ENCODE results near the gene SWAP70. TPM values are rescaled to one million over a fixed set of nuclear protein-coding genes. Genes with fewer than 3 reads are reported as not detected.

SWAP70 gene
- total and polyA plus RNA-seq, 9 of the 15 experiments (the other 6 are each of a cell fraction or from before 2014, with no cell fraction given): 1.7 to 4.9 (median 3.9) TPM

DNA sequence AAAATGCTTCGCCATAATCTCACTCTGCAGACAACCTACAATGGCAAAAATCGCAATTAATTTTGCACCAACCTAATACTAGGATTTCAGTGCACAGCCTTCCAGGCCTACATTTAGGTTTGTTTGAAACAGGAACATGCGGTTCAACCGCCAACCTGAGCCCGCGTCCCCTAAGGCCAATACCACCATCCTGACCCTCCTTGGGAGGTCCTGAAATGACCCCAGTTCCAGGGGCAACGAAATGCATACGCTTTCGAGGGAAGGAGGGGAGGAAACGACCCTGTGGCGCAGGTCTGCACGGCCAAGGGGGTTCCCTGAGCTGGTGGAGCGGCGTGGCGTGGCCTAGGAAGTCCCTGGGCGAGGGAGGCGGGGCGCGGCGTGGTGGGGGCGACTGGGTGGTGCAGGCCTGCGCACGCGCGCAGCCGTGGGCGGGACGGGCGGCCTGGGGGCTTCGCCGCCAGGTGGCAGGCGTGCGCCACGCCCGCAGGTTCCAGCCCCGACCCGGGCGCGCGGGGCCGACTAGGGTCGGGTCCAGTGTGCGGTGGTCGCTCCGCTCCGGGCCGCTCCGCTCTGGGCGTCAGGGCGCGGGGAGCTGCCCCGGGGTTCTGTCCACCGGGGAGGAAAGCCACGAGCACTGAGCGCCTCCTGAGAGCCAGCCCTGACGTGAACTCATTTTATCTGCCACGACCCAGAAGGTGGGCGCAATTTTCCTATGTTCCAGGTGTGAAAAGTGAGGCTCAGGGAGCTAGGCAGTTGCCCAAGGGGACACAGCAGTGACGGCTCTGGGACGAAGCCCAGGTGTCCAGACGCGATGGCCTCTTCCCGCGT is 94.1 kb downstream of the SWAP70 start (continued):
- TF ChIP-seq, protein P1, sequence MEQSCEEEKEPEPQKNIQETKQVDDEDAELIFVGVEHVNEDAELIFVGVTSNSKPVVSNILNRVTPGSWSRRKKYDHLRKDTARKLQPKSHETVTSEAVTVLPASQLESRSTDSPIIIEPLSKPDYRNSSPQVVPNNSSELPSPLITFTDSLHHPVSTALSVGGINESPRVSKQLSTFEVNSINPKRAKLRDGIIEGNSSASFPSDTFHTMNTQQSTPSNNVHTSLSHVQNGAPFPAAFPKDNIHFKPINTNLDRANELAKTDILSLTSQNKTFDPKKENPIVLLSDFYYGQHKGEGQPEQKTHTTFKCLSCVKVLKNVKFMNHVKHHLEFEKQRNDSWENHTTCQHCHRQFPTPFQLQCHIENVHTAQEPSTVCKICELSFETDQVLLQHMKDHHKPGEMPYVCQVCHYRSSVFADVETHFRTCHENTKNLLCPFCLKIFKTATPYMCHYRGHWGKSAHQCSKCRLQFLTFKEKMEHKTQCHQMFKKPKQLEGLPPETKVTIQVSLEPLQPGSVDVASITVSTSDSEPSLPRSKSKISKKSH (CRISPR knock-in tag; IDR thresholded peaks at IDR 0.05): no peak
- TF ChIP-seq BDP1 (IDR thresholded peaks at IDR 0.05; ENCODE audit: insufficient read depth, insufficient read length) (no peak), ZNF354B (CRISPR knock-in tag; IDR thresholded peaks at IDR 0.05) (no peak), MYBL2 (IDR thresholded peaks at IDR 0.05; ENCODE audit: low read depth) (no peak), MYBL2 (CRISPR knock-in tag; IDR thresholded peaks at IDR 0.05; ENCODE audit: borderline replicate concordance) (no peak), ESRRB (CRISPR knock-in tag; IDR thresholded peaks at IDR 0.05; ENCODE audit: borderline replicate concordance) (no peak), MEIS2 (IDR thresholded peaks at IDR 0.05; ENCODE audit: partially characterized antibody) (peak; percentile 56), POLR3A (IDR thresholded peaks at IDR 0.05; ENCODE audit: borderline replicate concordance, extremely low read depth, insufficient read depth, insufficient read length) (no peak), NFE2 (IDR thresholded peaks at IDR 0.05; ENCODE audit: low read depth) (no peak), TEAD1 (CRISPR knock-in tag; IDR thresholded peaks at IDR 0.05) (no peak), CC2D1A (IDR thresholded peaks at IDR 0.05) (no peak)
- TF ChIP-seq, protein P2, sequence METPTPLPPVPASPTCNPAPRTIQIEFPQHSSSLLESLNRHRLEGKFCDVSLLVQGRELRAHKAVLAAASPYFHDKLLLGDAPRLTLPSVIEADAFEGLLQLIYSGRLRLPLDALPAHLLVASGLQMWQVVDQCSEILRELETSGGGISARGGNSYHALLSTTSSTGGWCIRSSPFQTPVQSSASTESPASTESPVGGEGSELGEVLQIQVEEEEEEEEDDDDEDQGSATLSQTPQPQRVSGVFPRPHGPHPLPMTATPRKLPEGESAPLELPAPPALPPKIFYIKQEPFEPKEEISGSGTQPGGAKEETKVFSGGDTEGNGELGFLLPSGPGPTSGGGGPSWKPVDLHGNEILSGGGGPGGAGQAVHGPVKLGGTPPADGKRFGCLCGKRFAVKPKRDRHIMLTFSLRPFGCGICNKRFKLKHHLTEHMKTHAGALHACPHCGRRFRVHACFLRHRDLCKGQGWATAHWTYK (CRISPR knock-in tag; IDR thresholded peaks at IDR 0.05): peak; percentile 44
- TF ChIP-seq, protein P3, sequence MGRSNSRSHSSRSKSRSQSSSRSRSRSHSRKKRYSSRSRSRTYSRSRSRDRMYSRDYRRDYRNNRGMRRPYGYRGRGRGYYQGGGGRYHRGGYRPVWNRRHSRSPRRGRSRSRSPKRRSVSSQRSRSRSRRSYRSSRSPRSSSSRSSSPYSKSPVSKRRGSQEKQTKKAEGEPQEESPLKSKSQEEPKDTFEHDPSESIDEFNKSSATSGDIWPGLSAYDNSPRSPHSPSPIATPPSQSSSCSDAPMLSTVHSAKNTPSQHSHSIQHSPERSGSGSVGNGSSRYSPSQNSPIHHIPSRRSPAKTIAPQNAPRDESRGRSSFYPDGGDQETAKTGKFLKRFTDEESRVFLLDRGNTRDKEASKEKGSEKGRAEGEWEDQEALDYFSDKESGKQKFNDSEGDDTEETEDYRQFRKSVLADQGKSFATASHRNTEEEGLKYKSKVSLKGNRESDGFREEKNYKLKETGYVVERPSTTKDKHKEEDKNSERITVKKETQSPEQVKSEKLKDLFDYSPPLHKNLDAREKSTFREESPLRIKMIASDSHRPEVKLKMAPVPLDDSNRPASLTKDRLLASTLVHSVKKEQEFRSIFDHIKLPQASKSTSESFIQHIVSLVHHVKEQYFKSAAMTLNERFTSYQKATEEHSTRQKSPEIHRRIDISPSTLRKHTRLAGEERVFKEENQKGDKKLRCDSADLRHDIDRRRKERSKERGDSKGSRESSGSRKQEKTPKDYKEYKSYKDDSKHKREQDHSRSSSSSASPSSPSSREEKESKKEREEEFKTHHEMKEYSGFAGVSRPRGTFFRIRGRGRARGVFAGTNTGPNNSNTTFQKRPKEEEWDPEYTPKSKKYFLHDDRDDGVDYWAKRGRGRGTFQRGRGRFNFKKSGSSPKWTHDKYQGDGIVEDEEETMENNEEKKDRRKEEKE (IDR thresholded peaks at IDR 0.05; ENCODE audit: borderline replicate concordance in 1 of 2, control insufficient read depth in 1 of 2, low read depth in 2 of 2, low read length in 1 of 2): no peak
- TF ChIP-seq, protein P4, sequence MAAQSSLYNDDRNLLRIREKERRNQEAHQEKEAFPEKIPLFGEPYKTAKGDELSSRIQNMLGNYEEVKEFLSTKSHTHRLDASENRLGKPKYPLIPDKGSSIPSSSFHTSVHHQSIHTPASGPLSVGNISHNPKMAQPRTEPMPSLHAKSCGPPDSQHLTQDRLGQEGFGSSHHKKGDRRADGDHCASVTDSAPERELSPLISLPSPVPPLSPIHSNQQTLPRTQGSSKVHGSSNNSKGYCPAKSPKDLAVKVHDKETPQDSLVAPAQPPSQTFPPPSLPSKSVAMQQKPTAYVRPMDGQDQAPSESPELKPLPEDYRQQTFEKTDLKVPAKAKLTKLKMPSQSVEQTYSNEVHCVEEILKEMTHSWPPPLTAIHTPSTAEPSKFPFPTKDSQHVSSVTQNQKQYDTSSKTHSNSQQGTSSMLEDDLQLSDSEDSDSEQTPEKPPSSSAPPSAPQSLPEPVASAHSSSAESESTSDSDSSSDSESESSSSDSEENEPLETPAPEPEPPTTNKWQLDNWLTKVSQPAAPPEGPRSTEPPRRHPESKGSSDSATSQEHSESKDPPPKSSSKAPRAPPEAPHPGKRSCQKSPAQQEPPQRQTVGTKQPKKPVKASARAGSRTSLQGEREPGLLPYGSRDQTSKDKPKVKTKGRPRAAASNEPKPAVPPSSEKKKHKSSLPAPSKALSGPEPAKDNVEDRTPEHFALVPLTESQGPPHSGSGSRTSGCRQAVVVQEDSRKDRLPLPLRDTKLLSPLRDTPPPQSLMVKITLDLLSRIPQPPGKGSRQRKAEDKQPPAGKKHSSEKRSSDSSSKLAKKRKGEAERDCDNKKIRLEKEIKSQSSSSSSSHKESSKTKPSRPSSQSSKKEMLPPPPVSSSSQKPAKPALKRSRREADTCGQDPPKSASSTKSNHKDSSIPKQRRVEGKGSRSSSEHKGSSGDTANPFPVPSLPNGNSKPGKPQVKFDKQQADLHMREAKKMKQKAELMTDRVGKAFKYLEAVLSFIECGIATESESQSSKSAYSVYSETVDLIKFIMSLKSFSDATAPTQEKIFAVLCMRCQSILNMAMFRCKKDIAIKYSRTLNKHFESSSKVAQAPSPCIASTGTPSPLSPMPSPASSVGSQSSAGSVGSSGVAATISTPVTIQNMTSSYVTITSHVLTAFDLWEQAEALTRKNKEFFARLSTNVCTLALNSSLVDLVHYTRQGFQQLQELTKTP (IDR thresholded peaks at IDR 0.05; ENCODE audit: low read depth in 1 of 2, partially characterized antibody in 2 of 2): no peak

Measured in K562 (cell line).